ENCODE results near the gene SORCS3.

The SORCS3 gene

GRCh38 chr10:105024184-105024583 lies 383.1 kb downstream of the SORCS3 start:
- DNase-seq, result no peak

- DNase-seq, result no peak
Observed at GRCh38 chr10:105025092-105025491, 384.0 kb downstream of the SORCS3 start.

- no peak for DNase-seq
Observed at GRCh38 chr10:105026566-105026965, 385.5 kb downstream of the SORCS3 start.

DNA sequence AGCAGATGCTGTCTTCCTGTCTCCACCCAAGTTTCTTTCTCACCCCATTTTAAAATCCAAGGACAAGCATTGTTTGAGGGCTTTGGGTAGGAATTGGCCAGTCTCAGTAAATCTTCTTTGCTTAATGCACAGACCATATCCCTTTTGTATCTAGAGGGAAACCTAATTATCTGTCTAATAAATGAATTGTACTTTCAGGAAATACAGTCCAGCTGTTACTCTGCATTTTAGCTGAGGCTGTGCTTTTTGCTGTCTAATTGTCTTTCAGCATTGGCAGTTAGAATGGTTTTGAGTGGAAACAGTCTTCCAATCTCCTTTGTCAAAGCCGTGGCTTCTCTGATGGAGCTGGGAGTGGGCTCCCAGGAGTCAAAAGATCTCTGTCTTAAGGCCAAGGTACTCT lies 388.2 kb downstream of the SORCS3 start:
- no peak for DNase-seq

DNA sequence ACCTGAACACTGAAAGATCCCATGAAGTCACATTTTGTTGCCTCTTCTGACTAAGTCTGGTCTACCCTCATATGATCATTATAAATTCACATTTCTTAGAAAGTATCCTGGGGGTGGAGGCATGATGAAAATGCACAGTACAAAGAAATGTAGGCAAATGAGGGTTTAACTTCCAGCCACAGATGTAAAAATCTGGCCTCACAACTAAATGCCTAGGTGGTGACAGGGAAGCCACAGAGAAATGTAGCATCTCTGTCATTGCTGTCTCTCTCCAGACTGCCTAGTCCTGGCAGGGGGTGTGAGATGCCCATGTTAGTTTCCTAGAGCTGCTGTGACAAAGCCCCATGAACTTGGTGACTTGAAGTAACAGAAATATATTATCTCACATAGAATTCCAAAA lies 395.9 kb downstream of the SORCS3 start:
- DNase-seq, result no peak

- no peak for DNase-seq
Observed at GRCh38 chr10:105041956-105042355, 400.9 kb downstream of the SORCS3 start.

GRCh38 chr10:105042906-105043552 lies 401.9 kb downstream of the SORCS3 start:
- DNase-seq, result no peak

DNA sequence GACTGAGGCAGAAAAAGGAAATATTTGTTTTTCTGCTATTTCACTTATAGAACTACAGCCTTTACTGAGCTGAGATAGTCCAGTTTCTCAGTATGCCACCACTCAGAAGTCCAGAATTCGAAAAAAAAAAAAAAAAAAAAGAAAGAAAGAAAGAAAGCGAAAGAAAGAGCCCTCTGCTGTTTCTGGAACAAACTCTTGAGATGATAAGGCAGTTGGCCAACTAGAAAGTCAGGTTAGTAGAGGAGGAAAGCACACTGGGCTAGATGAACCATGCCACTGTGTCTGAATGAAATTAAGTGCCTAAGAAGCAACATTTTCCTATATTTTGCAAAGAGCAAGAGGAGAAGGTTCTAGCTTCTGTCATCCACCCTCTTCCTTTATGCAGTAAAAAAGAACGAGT lies 403.8 kb downstream of the SORCS3 start:
- DNase-seq, result no peak

DNA sequence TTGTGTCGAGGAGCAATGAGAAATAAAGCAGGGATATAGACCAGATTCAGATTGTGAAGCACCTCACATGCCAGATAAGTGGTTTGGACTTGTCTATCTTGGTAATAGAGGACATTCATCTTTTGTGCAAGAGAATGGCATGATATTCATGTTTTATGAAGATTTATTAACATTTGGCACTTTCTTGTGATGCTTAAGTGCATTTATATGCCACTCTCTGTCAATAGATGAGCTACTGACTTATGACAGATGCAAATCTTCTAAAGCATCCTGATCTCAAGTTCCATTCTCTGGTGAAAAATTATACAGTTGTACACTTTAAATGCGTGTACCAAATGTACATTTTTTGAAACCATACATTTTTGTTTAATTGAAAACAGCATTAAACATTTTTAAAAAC lies 415.3 kb downstream of the SORCS3 start:
- no peak for DNase-seq

- DNase-seq, result no peak
Observed at GRCh38 chr10:105062951-105063350, 421.9 kb downstream of the SORCS3 start.

DNA sequence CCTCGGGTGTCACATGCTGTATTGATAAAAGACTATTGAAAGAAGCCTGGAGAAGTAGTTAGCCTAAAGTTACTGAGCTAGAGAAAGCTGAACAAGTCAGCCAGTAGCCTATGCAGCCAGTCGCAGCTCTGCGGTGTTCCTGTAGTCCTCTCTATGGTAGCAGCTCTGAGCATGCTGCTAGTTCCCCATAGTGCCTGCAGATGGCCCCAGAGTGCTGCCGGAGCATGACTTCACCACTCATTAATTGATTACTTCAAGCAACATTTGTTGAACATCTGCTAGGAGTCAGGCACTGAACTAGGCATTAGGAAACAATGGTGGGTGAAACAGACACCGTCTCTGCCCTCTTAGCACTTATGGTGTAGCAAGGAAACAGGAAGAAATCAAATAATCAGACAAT lies 422.7 kb downstream of the SORCS3 start:
- DNase-seq, result no peak

GRCh38 chr10:105068497-105068896 lies 427.4 kb downstream of the SORCS3 start:
- no peak for DNase-seq

GRCh38 chr10:105070249-105070648 lies 429.2 kb downstream of the SORCS3 start:
- no peak for DNase-seq

DNA sequence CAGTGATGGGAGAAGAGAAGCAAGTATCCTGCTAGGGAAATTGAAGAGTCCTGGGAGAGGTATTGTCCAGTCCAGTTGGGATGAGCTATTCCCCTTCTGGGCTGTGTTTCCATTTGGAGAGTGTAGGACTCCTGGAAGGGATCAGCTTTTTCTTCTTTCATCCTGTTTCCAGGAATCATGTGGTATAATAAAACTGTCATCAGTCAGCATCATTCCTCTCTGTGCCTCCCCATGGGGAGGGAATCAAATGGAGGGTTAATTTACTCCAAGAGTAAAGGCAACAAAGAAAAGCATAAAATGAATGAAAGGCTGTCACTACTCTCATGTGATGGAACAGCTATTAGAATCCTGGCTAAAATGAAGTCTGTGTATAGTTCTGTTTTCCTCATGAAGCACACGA lies 429.9 kb downstream of the SORCS3 start:
- DNase-seq, result no peak

GRCh38 chr10:105071980-105072379 lies 430.9 kb downstream of the SORCS3 start:
- no peak for DNase-seq

GRCh38 chr10:105073999-105074398 lies 432.9 kb downstream of the SORCS3 start:
- DNase-seq, result no peak

DNA sequence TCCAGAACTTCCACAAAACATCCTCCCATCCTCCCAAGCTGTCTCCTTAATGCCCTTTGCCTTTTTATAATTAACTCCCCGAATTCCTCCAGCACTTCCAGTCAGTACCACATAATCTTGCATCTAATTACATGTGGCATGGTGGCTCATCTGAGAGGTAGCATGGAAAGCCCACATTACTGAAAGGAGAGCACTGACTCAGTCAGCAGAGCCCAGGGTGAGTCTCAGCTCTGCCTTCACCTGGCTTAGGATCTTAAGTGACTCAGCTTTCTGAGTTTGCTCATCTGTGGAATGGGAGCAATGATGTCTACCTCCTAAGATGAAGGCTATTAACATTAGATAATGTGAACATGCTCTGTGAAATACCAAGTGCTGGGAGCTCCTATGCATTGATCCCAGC lies 433.9 kb downstream of the SORCS3 start:
- no peak for DNase-seq

DNA sequence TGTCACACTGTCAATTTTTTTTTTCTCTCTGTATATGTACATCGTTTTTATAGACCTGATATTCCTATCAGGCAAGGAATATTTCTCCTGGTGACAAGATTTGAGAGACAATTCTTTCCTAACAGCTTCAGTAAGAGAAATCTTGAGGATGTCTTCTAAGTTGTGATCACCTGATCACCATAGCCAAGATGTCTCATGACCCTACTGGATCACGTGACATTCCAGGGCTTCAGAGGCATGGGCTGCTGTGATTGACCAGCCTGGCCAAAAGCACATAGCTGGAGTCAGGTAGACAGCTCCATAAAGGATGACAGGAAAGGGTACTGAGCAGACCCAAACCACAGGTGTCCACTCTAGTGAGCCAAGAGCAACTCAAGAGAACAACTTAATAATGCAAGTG lies 444.9 kb downstream of the SORCS3 start:
- DNase-seq, result no peak

- no peak for DNase-seq
Observed at GRCh38 chr10:105094048-105094447, 453.0 kb downstream of the SORCS3 start.

DNA sequence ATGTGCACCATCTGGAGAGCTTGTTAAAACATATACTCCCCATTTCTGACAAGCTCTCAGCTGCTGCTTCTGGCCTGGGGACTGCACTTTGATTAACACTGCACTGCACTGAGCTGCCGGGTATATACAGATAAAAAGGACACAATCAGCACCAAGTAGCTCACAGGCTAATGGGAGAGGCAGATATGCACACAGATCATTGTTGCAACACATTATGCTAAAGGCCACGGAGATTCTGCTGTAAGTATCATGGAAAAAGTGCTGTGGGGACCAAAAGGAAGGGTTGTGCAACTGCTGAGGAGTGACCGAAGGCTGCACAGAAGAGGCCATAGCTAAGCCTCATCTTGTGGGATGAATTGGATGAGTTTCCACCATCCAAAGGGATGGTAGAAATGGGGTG lies 455.2 kb downstream of the SORCS3 start:
- DNase-seq, result no peak

GRCh38 chr10:105102977-105103376 lies 461.9 kb downstream of the SORCS3 start:
- no peak for DNase-seq

- no peak for DNase-seq
Observed at GRCh38 chr10:105104297-105104696, 463.2 kb downstream of the SORCS3 start.

DNA sequence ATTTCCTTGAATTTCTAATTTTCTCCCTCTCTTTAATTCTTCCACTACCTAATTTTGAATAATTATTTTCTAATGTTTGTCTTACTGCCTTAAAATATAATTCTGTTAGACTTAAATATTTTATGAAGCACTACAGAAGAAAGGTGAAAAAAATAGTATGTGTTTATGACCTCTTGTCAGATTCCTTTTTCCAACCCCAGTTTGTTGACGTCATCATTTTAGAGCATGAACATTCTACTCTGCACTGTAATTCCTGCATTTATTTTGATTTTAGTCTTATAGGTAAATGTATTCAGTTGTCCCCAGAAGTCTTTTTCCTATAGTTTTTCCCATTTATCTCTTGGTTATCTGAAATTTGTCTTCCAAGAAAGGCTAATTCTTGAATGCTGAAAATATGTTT lies 468.1 kb downstream of the SORCS3 start:
- no peak for DNase-seq

GRCh38 chr10:105112862-105113261 lies 471.8 kb downstream of the SORCS3 start:
- no peak for DNase-seq

DNA sequence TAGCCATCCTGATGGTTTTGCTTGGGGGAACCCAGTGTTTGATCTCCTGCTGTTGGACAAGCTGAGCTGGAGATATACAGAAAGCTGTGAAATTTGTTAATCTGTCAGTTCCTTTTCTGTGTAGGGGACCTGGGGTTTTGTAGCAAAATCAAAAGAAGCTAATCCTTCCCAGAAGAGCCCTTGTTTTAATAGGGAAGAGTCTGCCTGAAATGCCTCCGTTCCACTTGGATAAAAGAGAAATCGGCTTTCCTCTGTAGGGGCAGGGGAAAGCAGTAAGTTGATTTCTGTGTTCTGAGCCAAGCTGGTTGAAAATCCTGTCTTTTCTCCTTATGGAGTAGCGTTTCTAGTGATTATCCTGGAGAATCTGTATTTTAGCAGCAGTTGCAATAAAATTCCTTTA lies 472.6 kb downstream of the SORCS3 start:
- no peak for DNase-seq

- DNase-seq, result no peak
Observed at GRCh38 chr10:105121743-105122142, 480.7 kb downstream of the SORCS3 start.
